SK-N-SH (cell line): ENCODE measurements around the gene REXO2. TPM values are rescaled to one million over a fixed set of nuclear protein-coding genes. Genes with fewer than 3 reads are reported as not detected.

Source experiments
- CTCF ChIA-PET: fragments of 300-600, 350-600 bp; formaldehyde crosslinking; extraction: SDS; loops from one replicate; lab custom pipeline; 2021; lab: Yijun Ruan, JAX
- POLR2A ChIA-PET: fragments of 350-600 bp; sonication (Branson Sonifier 250); formaldehyde crosslinking; extraction: SDS; loops from one replicate; lab custom pipeline; 2020; ENCODE audit warnings: antibody characterized with exemption, inconsistent platforms; lab: Yijun Ruan, JAX
- DNase-seq: peaks from one replicate; pipeline ENCODE4 v3.0.0; 2012
- H2AFZ ChIP-seq: fragments of 200-600 bp; sonication (generic); 2 replicates; pipeline ENCODE4 v1.8.1; 2016; ENCODE audit warnings: antibody characterized with exemption, mild to moderate bottlenecking, low read depth
- H3F3A ChIP-seq: fragments of 200-600 bp; sonication (generic); replicated peaks from 2 replicates; pipeline ENCODE3; 2016; ENCODE audit warnings: antibody characterized with exemption, mild to moderate bottlenecking; ENCODE audit not compliant: insufficient read depth
- H3K27ac ChIP-seq, 2 experiments: fragments of 200-500 bp in 1 of 2; fragments of 200-600 bp in 1 of 2; sonication (Bioruptor generic) in 1 of 2; sonication (generic), shearing (Covaris generic) in 1 of 2; 2 replicates each; pipeline versions ENCODE4 v1.5.1 to v1.6.1; 2014 to 2016; ENCODE audit warnings: low read depth in 2 of 2, inconsistent platforms in 1 of 2, low read length in 1 of 2, mild to moderate bottlenecking in 1 of 2, mixed read lengths in 1 of 2
- H3K27me3 ChIP-seq: fragments of 200-600 bp; sonication (generic), shearing (Covaris generic); 2 replicates; pipeline ENCODE4 v1.6.1; 2016; ENCODE audit warnings: mixed run types; ENCODE audit not compliant: insufficient read depth
- H3K36me3 ChIP-seq, 2 experiments: fragments of 200-500 bp in 1 of 2; fragments of 200-600 bp in 1 of 2; sonication (Bioruptor generic) in 1 of 2; sonication (generic) in 1 of 2; replicated peaks in 1 of 2; 2 replicates each; pipeline versions ENCODE3 to v1.5.1; 2014 to 2016; ENCODE audit warnings: low read length in 1 of 2, mild to moderate bottlenecking in 1 of 2; ENCODE audit not compliant: insufficient read depth in 2 of 2, control insufficient read depth in 1 of 2
- H3K4me1 ChIP-seq, 2 experiments: fragments of 200-500 bp in 1 of 2; fragments of 200-600 bp in 1 of 2; sonication (Bioruptor generic) in 1 of 2; sonication (generic), shearing (Covaris generic) in 1 of 2; 2 replicates each; pipeline versions ENCODE4 v1.5.1 to v1.6.1; 2014 to 2016; ENCODE audit warnings: low read depth in 1 of 2, low read length in 1 of 2, mixed run types in 1 of 2; ENCODE audit not compliant: insufficient read depth in 2 of 2, control insufficient read depth in 1 of 2
- H3K4me2 ChIP-seq: fragments of 200-600 bp; sonication (generic), shearing (Covaris generic); 2 replicates; pipeline ENCODE4 v1.6.1; 2017; ENCODE audit warnings: mixed run types
- H3K4me3 ChIP-seq, 2 experiments: fragments of 200-500 bp in 1 of 2; fragments of 200-600 bp in 1 of 2; sonication (Bioruptor generic) in 1 of 2; sonication (generic), shearing (Covaris generic) in 1 of 2; 2 replicates each; pipeline versions ENCODE4 v1.5.1 to v1.8.1; 2014 to 2016; ENCODE audit warnings: low read depth in 2 of 2, inconsistent platforms in 1 of 2, low read length in 1 of 2, mild to moderate bottlenecking in 1 of 2, mixed read lengths in 1 of 2, moderate library complexity in 1 of 2
- H3K79me2 ChIP-seq: fragments of 200-600 bp; sonication (generic); 2 replicates; pipeline ENCODE4 v1.8.1; 2017; ENCODE audit warnings: mild to moderate bottlenecking; ENCODE audit not compliant: insufficient read depth
- H3K9ac ChIP-seq: fragments of 200-600 bp; sonication (generic); 2 replicates; pipeline ENCODE4 v1.6.1; 2017; ENCODE audit warnings: mixed run types
- H3K9me2 ChIP-seq: fragments of 200-600 bp; sonication (generic); 2 replicates; pipeline ENCODE4 v1.6.1; 2017; ENCODE audit warnings: mixed run types
- H3K9me3 ChIP-seq: fragments of 200-600 bp; sonication (generic); 2 replicates; pipeline ENCODE4 v1.6.1; 2017; ENCODE audit warnings: mixed run types, mild to moderate bottlenecking, moderate library complexity
- H4K20me1 ChIP-seq: fragments of 200-600 bp; sonication (generic); 2 replicates; pipeline ENCODE4 v1.6.1; 2017; ENCODE audit warnings: mild to moderate bottlenecking, mixed run types; ENCODE audit not compliant: insufficient read depth
- CHD2 ChIP-seq: fragments of 150-350 bp; IDR thresholded peaks from 2 replicates; pipeline ENCODE4 v1.6.1; 2018; ENCODE audit warnings: low read length; ENCODE audit not compliant: partially characterized antibody
- EP300 ChIP-seq, 2 experiments: IDR thresholded peaks; 2 replicates each; pipeline versions ENCODE4 v1.4.0 to v1.6.1; 2012; ENCODE audit warnings: borderline replicate concordance in 1 of 2, low read depth in 1 of 2, low read length in 1 of 2
- FOSL2 ChIP-seq: IDR thresholded peaks from 2 replicates; pipeline ENCODE4 v1.4.0; 2012; ENCODE audit warnings: low read depth, mild to moderate bottlenecking, moderate library complexity, borderline replicate concordance
- GABPA ChIP-seq: IDR thresholded peaks from 2 replicates; pipeline ENCODE4 v1.4.0; 2012; ENCODE audit warnings: low read depth, mild to moderate bottlenecking
- JUND ChIP-seq: IDR thresholded peaks from 2 replicates; pipeline ENCODE4 v1.4.0; 2012
- MEF2A ChIP-seq: IDR thresholded peaks from 2 replicates; pipeline ENCODE4 v1.4.0; 2012; ENCODE audit warnings: low read depth, borderline replicate concordance
- MXI1 ChIP-seq: IDR thresholded peaks from 2 replicates; pipeline ENCODE4 v1.6.1; 2012; ENCODE audit warnings: mild to moderate bottlenecking, low read depth, low read length, improper control_type of control experiment
- POLR2AphosphoS5 ChIP-seq: IDR thresholded peaks from 2 replicates; pipeline ENCODE4 v1.6.1; 2012; ENCODE audit warnings: low read depth, low read length
- RAD21 ChIP-seq: IDR thresholded peaks from 2 replicates; pipeline ENCODE4 v1.6.1; 2012; ENCODE audit warnings: mild to moderate bottlenecking, low read length
- RFX5 ChIP-seq: IDR thresholded peaks from 2 replicates; pipeline ENCODE4 v1.6.1; 2012; ENCODE audit warnings: mild to moderate bottlenecking, improper control_type of control experiment, low read length
- RXRA ChIP-seq: IDR thresholded peaks from 2 replicates; pipeline ENCODE4 v1.4.0; 2012; ENCODE audit warnings: low read depth, mild to moderate bottlenecking, borderline replicate concordance
- SIN3A ChIP-seq: IDR thresholded peaks from 2 replicates; pipeline ENCODE4 v1.6.1; 2012; ENCODE audit warnings: low read depth, mild to moderate bottlenecking, low read length, moderate library complexity, borderline replicate concordance
- SMC3 ChIP-seq: IDR thresholded peaks from 2 replicates; pipeline ENCODE4 v1.6.1; 2012; ENCODE audit warnings: low read depth, low read length, improper control_type of control experiment
- USF2 ChIP-seq: fragments of 150-350 bp; IDR thresholded peaks from 2 replicates; pipeline ENCODE4 v1.6.1; 2017; ENCODE audit warnings: antibody characterized with exemption, low read length, low read depth, borderline replicate concordance
- YY1 ChIP-seq: IDR thresholded peaks from 2 replicates; pipeline ENCODE4 v1.4.0; 2012; ENCODE audit warnings: low read depth, mild to moderate bottlenecking
- WGBS: methylation state at CpG from one replicate; pipeline ENCODE4 v1.1.6; 2017; ENCODE audit warnings: low lambda C conversion rate; 5-methylcytosine and 5-hydroxymethylcytosine counted together
- polyA plus RNA-seq, 3 experiments: library from polyadenylated mRNA; depleted of rRNA; stranded (reverse); fragments of >200 nt; gene quantifications; 2 replicates each; pipeline ENCODE4 v1.2.3, GENCODE V29; 2012
- TF ChIP-seq, protein P1 (sequence below): IDR thresholded peaks from 2 replicates; pipeline ENCODE4; 2012
- TF ChIP-seq, protein P2 (sequence below): fragments of 150-350 bp; IDR thresholded peaks from 2 replicates; pipeline ENCODE4 v1.6.1; 2016; ENCODE audit warnings: mild to moderate bottlenecking, low read depth, low read length
- TF ChIP-seq, protein P3 (sequence below): IDR thresholded peaks from 2 replicates; pipeline ENCODE4 v1.4.0; 2012; ENCODE audit warnings: low read depth, borderline replicate concordance

The REXO2 gene
- polyA plus RNA-seq, 1 of the 3 experiments (the other 2 are of a cell fraction): 419 TPM

DNA sequence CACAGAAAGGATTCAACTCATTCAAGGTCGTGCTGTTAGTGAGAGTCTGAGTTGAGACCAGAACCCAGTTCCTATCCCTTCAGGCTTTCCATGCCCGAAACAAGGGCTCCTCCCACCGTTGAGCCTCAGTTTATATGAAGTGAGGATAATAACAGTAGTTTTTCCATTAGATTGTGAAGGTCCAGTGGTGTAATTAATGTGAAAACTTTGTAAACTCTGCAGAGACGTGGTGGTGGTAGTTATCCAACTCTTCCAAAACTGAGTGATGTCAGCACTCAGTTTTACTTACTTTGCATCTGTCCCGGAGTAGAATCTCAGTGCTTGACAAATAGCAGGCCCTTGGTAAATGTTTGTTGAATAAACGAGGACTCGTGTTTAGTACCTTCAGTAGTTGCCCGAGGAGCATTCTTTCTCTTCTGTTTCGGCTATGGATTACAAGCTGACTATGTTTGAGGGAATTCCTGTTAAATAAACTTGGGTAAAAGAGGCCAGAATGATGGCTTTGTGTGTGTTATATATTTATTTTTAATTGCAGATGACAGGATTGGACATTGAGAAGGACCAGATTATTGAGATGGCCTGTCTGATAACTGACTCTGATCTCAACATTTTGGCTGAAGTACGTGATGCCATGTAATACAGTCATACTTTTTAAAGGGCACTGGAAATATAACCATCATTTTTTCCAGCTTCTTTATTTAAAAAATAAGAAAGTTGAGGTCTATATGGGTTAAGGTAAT is 1.0 kb downstream of the REXO2 start (continued):
- TF ChIP-seq RAD21 (no peak), FOSL2 (peak; percentile 59; the same call in 1 of the 2 replicates), JUND (peak; percentile 80), MEF2A (no peak)
- TF ChIP-seq, protein P1, sequence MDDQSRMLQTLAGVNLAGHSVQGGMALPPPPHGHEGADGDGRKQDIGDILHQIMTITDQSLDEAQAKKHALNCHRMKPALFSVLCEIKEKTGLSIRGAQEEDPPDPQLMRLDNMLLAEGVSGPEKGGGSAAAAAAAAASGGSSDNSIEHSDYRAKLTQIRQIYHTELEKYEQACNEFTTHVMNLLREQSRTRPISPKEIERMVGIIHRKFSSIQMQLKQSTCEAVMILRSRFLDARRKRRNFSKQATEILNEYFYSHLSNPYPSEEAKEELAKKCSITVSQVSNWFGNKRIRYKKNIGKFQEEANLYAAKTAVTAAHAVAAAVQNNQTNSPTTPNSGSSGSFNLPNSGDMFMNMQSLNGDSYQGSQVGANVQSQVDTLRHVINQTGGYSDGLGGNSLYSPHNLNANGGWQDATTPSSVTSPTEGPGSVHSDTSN: peak; percentile 95

DNA sequence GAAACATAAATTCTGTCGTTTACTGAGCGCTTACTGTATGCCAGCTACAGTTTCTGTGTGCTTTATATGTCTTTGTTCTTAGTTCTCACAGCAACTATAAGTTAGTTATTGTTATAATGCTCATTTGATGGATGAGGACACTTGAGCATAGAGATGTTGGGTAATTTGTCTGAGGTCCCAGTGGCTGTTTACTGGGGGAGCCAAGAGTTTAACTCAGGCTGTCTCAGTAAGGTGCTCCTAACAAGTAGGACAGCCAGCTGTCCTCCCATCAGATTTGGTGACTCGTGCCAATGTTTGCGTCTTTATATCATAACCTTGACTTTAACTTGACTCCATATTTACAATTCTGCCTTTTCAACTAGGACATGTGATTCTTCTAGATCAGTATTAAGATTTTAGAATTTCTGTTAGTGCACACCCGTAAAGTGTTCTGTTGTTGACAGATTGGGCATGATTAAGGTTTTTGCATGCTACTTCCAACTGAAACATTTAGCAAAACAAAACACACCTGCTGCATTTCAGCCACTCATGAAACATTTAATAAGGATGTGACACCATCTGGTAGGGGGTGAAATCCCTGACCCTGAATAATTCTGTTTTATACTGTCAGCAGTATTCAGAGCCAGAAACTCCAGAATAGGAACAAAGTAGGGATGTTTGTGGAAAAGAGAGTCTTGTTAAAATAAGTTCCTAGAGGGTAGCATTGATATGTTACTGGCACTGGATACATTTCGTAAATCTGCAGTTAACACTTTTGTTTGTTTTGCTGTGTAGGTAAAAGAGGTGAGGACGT is 1.9 kb downstream of the REXO2 start:
- H3K9ac ChIP-seq: peak overlapping the region; percentile 84; the same call in 1 of the 2 replicates
- ChIA-PET CTCF (interaction anchor here (1.1 kb wide), 1 partner anchor 94 kb away, joined by 3 read pairs; no protein-coding TSS in a partner anchor), POLR2A (interaction anchor here (0.6 kb wide), 1 partner anchor 760 kb away, joined by 3 read pairs; no protein-coding TSS in a partner anchor)
- TF ChIP-seq, protein P2, sequence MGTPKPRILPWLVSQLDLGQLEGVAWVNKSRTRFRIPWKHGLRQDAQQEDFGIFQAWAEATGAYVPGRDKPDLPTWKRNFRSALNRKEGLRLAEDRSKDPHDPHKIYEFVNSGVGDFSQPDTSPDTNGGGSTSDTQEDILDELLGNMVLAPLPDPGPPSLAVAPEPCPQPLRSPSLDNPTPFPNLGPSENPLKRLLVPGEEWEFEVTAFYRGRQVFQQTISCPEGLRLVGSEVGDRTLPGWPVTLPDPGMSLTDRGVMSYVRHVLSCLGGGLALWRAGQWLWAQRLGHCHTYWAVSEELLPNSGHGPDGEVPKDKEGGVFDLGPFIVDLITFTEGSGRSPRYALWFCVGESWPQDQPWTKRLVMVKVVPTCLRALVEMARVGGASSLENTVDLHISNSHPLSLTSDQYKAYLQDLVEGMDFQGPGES: no peak
- TF ChIP-seq SIN3A (no peak), USF2 (no peak), RFX5 (no peak), GABPA (no peak), RAD21 (no peak), YY1 (no peak), RXRA (no peak), MXI1 (no peak), SMC3 (no peak), EP300 (IDR thresholded peaks at IDR 0.05; ENCODE audit: borderline replicate concordance in 1 of 2, low read depth in 1 of 2, low read length in 1 of 2) (no peak), POLR2AphosphoS5 (no peak), CHD2 (no peak)
- TF ChIP-seq, protein P3, sequence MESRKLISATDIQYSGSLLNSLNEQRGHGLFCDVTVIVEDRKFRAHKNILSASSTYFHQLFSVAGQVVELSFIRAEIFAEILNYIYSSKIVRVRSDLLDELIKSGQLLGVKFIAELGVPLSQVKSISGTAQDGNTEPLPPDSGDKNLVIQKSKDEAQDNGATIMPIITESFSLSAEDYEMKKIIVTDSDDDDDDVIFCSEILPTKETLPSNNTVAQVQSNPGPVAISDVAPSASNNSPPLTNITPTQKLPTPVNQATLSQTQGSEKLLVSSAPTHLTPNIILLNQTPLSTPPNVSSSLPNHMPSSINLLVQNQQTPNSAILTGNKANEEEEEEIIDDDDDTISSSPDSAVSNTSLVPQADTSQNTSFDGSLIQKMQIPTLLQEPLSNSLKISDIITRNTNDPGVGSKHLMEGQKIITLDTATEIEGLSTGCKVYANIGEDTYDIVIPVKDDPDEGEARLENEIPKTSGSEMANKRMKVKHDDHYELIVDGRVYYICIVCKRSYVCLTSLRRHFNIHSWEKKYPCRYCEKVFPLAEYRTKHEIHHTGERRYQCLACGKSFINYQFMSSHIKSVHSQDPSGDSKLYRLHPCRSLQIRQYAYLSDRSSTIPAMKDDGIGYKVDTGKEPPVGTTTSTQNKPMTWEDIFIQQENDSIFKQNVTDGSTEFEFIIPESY: no peak
- H3K4me1 ChIP-seq: peaks cover 12% of the 10 kb centered on the region in 2 experiments; a peak in 3 of 4 replicates
- peak overlapping the region; percentile 86 for H3K4me2 ChIP-seq
- H3K27ac ChIP-seq: peak overlapping the region in 1 of 2 experiments; percentile 92; a peak in 3 of 4 replicates
- H3K27me3 ChIP-seq: no peaks in the 10 kb centered on the region
- no peaks in the 10 kb centered on the region for H3K9me2 ChIP-seq
- H3K4me3 ChIP-seq: peak overlapping the region; percentile 90 to 100; a peak in 3 of 4 replicates
- peaks cover 7% of the 10 kb centered on the region; the same call in 1 of the 2 replicates for H4K20me1 ChIP-seq
- no peak overlapping the region for H2AFZ ChIP-seq
- no peaks in the 10 kb centered on the region for H3K9me3 ChIP-seq
- H3K79me2 ChIP-seq: peaks cover 70% of the 10 kb centered on the region
- peaks cover 25 to 30% of the 10 kb centered on the region in 2 experiments for H3K36me3 ChIP-seq
- WGBS: 82% methylated on average over 7 of the region's 7 CpGs
- DNase-seq: no peak
- peaks cover 10% of the 10 kb centered on the region for H3F3A ChIP-seq
